ENCODE measurements around the gene C17orf50.

Gene C17orf50

DNA sequence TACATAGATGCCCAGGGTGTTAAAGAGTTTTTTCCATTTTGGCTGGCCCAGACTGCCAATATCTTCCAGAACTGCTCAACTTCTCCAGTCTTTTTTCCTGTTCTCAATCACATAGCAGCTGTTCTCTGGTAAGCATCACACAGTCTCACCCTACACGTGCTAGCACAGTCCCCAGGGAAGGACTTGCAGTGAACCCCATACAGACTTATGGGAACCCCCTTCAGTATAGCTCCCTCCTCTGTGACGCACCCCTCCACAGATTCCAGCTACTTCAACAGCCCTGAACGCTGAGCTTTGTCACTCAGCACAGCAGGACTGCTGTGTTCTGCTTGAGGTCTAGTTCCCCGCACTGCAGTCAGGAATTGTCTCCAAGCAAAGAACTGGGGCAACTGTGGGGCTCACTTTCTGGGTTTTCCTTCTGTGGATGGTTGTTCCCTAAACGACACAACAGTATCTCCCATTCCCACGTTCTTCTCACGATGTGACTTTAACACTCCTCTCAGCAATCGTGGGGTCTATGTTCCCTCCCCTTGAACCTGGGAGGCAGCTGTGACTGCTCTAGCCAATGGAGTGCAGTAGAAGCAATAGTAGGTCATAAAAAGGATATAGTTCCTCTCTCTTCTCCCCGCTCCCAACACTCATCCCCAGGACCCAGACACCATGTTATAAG lies 31.1 kb downstream of the C17orf50 start:
- no peak for DNase-seq

GRCh38 chr17:35793257-35793656 lies 32.6 kb downstream of the C17orf50 start:
- no peak for DNase-seq

GRCh38 chr17:35795007-35795870 lies 34.6 kb downstream of the C17orf50 start, which contains the start of gene MMP28:
TSS of gene MMP28 (minus strand) at chr17:35795641. CDS start at chr17:35795377, 264 bp downstream.
- DNase-seq = no peak

- no peak for DNase-seq
Measured at GRCh38 chr17:35795871-35796265, 35.2 kb downstream of the C17orf50 start.

DNA sequence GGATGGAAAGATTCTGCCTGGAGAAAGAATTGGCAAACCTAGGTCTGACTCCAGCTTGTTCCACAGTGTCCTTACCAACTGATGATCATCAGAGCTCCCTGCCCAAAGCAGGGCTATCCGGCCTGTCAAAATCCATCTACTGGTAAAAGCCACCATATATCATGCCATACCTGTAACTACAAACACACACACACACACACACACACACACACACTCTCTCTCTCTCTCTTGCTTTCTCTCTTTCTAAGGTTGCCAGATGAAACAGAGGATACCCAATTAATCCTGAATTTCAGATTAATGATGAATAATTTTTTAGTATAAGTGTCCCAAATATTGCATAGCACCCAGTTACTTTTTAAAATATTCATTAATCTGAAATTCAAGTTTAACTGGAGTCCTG lies 36.3 kb downstream of the C17orf50 start:
- DNase-seq = no peak

GRCh38 chr17:35797370-35797769 lies 36.7 kb downstream of the C17orf50 start:
- no peak for DNase-seq

DNA sequence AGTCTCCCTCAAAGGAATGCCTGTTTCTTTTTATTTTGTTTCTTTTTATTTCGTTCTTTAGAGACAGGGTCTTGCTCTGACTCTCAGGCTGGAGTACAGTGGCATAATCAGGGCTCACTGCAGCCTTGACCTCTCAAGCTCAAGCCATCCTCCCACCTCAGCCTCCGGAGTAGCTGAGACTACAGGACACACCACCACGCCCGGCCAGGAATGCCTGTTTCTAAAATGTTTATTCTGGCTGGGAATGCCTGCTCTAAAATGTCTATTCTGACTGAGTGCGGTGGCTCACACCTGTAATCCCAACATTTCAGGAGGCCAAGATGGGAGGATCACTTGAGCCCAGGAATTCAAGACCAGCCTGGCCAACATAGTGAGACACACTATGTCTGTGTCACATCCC lies 37.2 kb downstream of the C17orf50 start:
- DNase-seq = no peak

- no peak for DNase-seq
Measured at GRCh38 chr17:35799942-35800341, 39.3 kb downstream of the C17orf50 start.

DNA sequence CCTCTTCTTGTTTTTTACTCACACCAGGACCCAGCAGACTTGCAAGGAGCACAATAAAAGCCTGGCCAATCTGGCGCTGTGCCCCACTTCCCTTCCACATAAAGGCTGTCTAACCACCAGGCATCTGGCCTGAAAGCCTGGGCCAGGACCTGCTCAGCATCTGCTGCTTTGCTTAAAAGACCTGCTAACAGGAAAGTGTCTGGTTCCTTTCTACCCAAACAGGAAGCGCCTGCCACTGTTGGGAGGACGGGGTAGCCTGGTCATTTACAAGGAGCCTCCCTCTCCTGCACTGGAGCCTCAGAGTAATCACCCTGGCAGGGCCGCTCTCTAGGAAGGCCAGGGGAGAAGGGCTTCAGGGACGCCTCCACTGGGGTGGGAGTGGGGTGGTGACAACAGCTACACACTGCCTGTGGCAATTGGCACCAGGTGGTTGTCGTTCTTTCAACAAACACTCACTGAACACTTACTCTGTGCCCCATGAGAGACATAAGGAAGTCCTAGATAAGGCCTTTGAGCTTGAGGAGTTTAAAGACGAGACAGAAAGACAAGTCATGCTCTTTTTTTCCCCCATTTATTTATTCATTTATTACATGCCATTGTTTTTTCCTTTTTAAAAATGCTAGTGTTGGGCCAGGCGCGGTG lies 41.0 kb downstream of the C17orf50 start:
- no peak for DNase-seq

DNA sequence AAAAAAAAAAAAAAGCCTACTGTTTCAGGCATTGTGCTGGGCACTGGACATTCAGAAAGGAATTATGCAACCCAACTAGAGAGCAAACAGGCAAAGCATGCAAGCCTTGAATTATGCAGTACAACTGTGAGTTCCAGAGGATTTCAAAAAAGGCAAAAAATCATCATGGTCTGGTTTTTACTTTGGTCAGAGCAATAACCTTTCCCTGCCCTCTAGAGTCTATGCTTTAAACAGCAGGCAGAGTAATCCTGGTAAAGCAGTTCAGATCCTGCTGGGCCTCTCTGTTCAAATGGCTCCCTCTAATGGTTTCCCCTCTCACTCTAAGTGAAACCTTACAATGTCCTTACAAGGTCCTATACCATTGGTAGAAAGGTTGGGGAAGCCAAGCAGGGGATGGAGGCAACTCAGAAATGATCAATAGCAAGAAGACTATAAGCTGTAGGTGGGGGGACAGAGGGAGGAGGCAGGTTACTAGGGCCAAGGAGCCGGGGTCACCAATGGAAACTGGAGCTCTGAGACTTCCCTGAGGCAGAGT lies 44.0 kb downstream of the C17orf50 start:
- no peak for DNase-seq

DNA sequence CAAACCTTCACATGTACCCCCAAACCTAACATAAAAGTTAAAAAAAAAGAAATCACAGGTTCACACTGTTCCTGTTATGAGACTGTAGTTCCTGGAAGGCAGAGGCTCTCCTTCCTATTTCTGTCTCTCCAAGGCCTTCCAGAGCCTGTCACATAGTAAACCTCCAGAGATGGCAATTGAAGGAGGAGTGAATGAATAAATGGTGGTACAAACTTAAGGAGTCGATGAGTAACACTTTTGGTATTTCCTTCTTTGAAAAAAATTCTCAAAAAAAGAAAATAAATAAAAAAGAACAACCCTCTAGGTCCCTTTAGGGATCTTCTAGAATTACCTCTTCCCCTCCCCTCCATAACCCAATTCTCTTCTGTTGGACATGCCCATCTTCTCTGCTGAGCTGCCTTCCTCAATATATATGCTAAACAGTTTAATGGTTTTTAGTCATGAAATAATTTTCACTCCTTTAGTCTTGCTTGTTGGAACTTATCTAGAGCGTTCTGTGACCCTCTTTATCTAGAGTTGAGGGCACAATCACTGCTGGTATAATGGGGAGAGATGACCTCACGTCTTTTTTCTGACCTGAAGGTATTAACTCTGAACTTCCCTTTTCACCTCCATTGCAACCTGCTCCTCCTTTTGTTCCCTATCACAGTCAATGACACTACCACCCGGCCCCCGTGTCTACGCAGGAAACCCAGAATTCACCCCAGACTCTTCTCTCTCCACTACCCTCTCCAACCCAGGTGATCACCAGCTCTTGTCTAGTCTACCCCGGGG lies 46.9 kb downstream of the C17orf50 start:
- no peak for DNase-seq

- DNase-seq = no peak
Measured at GRCh38 chr17:35808240-35808961, 47.7 kb downstream of the C17orf50 start.

DNA sequence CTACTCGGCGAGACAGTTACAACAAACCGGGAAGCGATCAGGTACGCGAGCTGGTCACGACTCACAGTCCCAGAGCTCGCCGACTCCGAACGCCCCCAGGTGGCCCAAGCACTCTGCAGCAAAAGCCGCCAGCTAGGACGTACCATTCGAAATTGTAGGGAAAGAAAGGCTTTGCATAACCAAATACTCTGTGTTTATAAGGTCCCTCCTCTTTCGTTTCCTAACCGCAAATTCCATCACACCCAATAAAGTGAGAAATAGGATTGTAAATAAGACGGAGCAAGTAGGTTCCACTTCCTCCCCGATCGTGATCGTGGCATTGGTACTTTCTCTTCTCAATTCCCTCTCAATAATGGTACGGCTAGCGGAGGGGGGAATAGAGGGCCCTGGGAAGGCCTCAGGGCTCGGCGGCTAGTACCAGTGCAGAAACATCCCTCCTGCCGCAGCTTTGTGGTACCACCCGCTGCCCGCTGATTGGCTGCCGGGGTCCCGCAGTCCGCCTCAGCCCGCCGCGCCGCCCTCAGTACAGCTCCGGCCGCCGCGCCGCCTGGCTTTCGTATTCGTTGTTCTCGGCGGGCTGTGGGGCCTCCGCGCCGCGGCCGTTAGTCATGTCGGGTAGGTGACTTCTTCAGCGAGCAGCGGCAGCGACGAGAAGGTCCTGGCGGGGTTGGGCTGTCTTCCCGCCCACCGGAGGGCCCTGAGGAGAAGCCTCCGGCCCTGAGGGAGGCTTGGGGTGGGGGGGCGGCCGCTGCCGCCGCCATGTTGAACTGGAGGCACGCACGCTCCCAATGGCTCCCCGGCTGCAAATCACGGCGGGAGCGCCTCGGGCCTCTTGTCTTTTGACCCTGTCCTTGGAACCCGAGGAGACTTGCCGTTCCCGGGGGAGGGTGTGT lies 48.5 kb downstream of the C17orf50 start, which contains the start of gene TAF15:
Gene TAF15, plus strand, starts transcription at position 523 of the 893 bp plus-strand sequence. Its CDS starts 86 bp downstream, at position 609.
- DNase-seq = peak; percentile 87

DNA sequence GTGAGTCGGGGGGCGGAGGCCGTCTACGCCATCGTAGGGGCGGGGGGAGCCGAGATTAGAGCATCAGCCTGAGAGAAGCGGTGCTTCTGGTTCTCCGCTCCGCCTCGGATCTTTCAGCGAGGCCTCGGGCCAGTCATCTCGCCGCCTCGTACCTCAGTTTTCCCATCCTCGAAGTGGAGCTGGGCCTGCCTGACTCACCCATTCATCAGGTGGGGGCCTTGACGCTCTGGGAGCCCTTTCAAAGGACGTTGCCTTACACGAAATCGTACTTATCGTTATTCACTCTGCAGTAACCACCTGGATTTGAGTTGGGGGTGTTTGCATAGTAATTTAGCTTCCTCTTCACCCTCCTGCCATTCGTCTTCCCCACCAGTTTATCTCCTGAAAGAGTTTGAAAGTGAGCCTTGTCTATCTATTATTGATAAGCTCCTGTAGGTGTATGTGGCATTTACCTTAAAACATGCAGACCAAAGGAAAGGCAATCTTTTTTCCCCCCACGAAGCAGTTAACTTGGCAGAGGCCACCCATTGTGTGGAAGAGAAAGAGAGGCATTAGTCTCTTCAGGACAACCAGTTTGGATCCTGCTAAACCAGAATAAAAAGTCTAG lies 49.3 kb downstream of the C17orf50 start:
- DNase-seq = no peak

DNA sequence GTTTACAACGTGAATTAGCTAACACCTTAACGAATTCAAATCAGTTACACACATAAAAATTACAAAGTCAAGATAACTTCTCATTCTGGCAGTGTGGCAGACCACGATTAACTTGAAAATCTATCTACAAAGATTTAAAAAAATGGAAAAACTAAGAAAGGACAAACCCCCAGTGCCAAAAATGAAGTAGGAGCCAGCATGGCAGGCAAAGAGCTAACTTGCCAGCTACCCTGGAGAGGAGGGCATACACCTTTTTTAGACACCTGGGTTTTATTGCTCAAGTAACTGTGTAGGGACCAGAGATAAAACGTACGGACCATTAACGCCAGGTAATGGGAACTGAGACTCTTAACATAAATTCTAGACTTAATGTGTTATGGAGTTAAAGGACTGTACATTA lies 51.1 kb downstream of the C17orf50 start:
- DNase-seq = no peak

DNA sequence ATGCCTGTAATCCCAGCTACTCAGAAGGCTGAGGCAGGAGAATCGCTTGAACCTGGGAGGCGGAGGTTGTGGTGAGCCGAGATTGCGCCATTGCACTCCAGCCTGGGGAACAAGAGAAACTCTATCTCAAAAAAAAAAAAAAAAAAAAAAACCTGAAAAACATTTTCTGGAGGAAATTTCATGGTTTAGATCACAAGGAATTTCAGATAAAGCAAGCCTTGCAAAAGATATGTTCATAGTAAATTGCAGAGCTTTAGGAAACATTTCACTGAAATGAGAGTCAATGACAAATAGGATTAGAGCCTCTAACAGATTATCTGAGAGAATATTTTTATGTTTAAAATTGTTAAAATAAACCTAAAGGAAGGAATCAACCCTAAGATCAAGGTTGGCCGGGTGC lies 51.8 kb downstream of the C17orf50 start:
- no peak for DNase-seq

All from NCI-H1048 (cell line).